Bronchial epithelial cell (primary cell): Measurements from ENCODE around the gene ABCD1. TPM values are rescaled to one million over a fixed set of nuclear protein-coding genes. Genes with fewer than 3 reads are reported as not detected.

ENCODE experiments used
- DNase-seq: peaks from one replicate; pipeline ENCODE4 v3.0.0-alpha.2; 2010; ENCODE audit warnings: low read depth
- FAIRE-seq: peaks from 2 replicates; lab custom pipeline; 2011; peaks lifted over from hg19 to GRCh38; lab: Jason Lieb, UNC
- H3K27me3 ChIP-seq: 2 replicates; pipeline ENCODE4 v1.5.1; 2011; ENCODE audit warnings: low read length; ENCODE audit not compliant: control insufficient read depth, insufficient read depth
- H3K36me3 ChIP-seq: 2 replicates; pipeline ENCODE4 v1.5.1; 2011; ENCODE audit warnings: low read length; ENCODE audit not compliant: control insufficient read depth, insufficient read depth
- H3K4me3 ChIP-seq: 2 replicates; pipeline ENCODE4 v1.5.1; 2011; ENCODE audit warnings: mild to moderate bottlenecking, low read depth, low read length, control low read depth
- CTCF ChIP-seq: IDR thresholded peaks from 2 replicates; pipeline ENCODE4 v1.5.1; 2011; ENCODE audit warnings: mild to moderate bottlenecking, moderate library complexity, low read length, control low read depth, inconsistent platforms; ENCODE audit not compliant: insufficient read depth, severe bottlenecking
- total RNA-seq: library from RNA; depleted of rRNA; stranded (reverse); fragments of >200 nt; gene quantifications from 2 replicates; pipeline ENCODE4 v1.2.1, GENCODE V29; 2014

ABCD1 gene
- total RNA-seq, 1 donor from 2014 or later: 1.8 TPM

GRCh38 chrX:153766871-153767673, 42.4 kb downstream of the ABCD1 start:
- no peak for TF ChIP-seq CTCF
- no peak for DNase-seq
- FAIRE-seq: no peak
- Histone ChIP-seq H3K36me3 (peaks cover 7% of the 10 kb centered on the region), H3K27me3 (no peaks in the 10 kb centered on the region), H3K4me3 (no peak overlapping the region)

- H3K4me3 ChIP-seq: no peak overlapping the region
- TF ChIP-seq CTCF: no peak
- DNase-seq (no peak), FAIRE-seq (no peak)
- peaks cover 9% of the 10 kb centered on the region for H3K36me3 ChIP-seq
- no peaks in the 10 kb centered on the region for H3K27me3 ChIP-seq
Observed at GRCh38 chrX:153767674-153768055, 43.0 kb downstream of the ABCD1 start.

GRCh38 chrX:153768311-153769157, 43.9 kb downstream of the ABCD1 start:
- FAIRE-seq (no peak), DNase-seq (no peak)
- Histone ChIP-seq H3K4me3 (no peak overlapping the region), H3K27me3 (no peaks in the 10 kb centered on the region), H3K36me3 (peaks cover 9% of the 10 kb centered on the region)
- no peak for TF ChIP-seq CTCF

- no peaks in the 10 kb centered on the region for H3K27me3 ChIP-seq
- FAIRE-seq (no peak), DNase-seq (no peak)
- no peak overlapping the region for H3K4me3 ChIP-seq
- no peak for TF ChIP-seq CTCF
- peaks cover 11% of the 10 kb centered on the region for H3K36me3 ChIP-seq
Observed at GRCh38 chrX:153769158-153769864, 44.7 kb downstream of the ABCD1 start.

- no peak for TF ChIP-seq CTCF
- no peak for FAIRE-seq
- DNase-seq: no peak
- Histone ChIP-seq H3K4me3 (no peak overlapping the region), H3K36me3 (peaks cover 12% of the 10 kb centered on the region), H3K27me3 (no peaks in the 10 kb centered on the region)
Observed at GRCh38 chrX:153769865-153770600, 45.4 kb downstream of the ABCD1 start.
